HepG2 (cell line): ENCODE results near the gene LCLAT1. TPM values are rescaled to one million over a fixed set of nuclear protein-coding genes. Genes with fewer than 3 reads are reported as not detected.
A peak's percentile ranks its signal among the peaks of the same experiment; 100 is the strongest.

Experiments used
- ATAC-seq: fragments of 200-7000 bp; cut with Tn5 transposase; 3 replicates; pipeline ENCODE4 v1.9.1; 2020; ENCODE audit warnings: mild to moderate bottlenecking, moderate library complexity
- BruUV-seq: library from RNA; stranded (reverse); fragments of 400-500 nt; replicated peaks from 2 replicates; lab custom pipeline; 2021; lab: Mats Ljungman, UMichigan
- CTCF ChIA-PET: fragments of 300-600 bp; formaldehyde crosslinking; extraction: SDS; loops from one replicate; lab custom pipeline; 2021; ENCODE audit warnings: low total read pairs, inconsistent platforms, low intra/inter-chr PET ratio; lab: Yijun Ruan, JAX
- POLR2A ChIA-PET: fragments of 350-600 bp; sonication (Branson Sonifier 250); formaldehyde crosslinking; loops from one replicate; lab custom pipeline; 2020; ENCODE audit warnings: antibody characterized with exemption, inconsistent platforms; lab: Yijun Ruan, JAX
- DNase-seq: peaks from one replicate; pipeline ENCODE4 v3.0.0-alpha.2; 2015; ENCODE audit warnings: low spot score
- FAIRE-seq: peaks from 3 replicates; lab custom pipeline; 2011; peaks lifted over from hg19 to GRCh38; lab: Jason Lieb, UNC
- H2AFZ ChIP-seq: one replicate; pipeline ENCODE4 v1.6.1; 2011; ENCODE audit warnings: low read length, inconsistent platforms
- H3K27ac ChIP-seq: fragments of 300-600 bp; 3 replicates; pipeline ENCODE4 v1.8.0; 2011; ENCODE audit warnings: mixed run types, mild to moderate bottlenecking, mixed read lengths, low read length, inconsistent platforms; ENCODE audit not compliant: insufficient read depth; ENCODE audit errors: extremely low read length
- H3K27me3 ChIP-seq, 2 experiments: fragments of 200-600 bp in 1 of 2; 2 replicates in 1 of 2; 3 replicates in 1 of 2; pipeline versions ENCODE4 v1.6.0 to v1.8.0; 2011; ENCODE audit warnings: low read length in 2 of 2, mild to moderate bottlenecking in 2 of 2, moderate library complexity in 2 of 2, inconsistent platforms in 1 of 2; ENCODE audit not compliant: insufficient read depth in 2 of 2, control insufficient read depth in 1 of 2
- H3K36me3 ChIP-seq, 2 experiments: fragments of 200-600 bp in 1 of 2; replicated peaks in 1 of 2; 2 replicates in 1 of 2; 3 replicates in 1 of 2; pipeline versions ENCODE4 v1.5.1 to v1.8.0; 2011; ENCODE audit warnings: low read length in 2 of 2, inconsistent platforms in 1 of 2; ENCODE audit not compliant: insufficient read depth in 2 of 2, control insufficient read depth in 1 of 2
- H3K4me1 ChIP-seq: 2 replicates; pipeline ENCODE4 v1.5.1; 2012; ENCODE audit warnings: low read length, inconsistent platforms; ENCODE audit not compliant: insufficient read depth
- H3K4me2 ChIP-seq: 2 replicates; pipeline ENCODE4 v1.6.0; 2011; ENCODE audit warnings: low read depth, low read length, inconsistent platforms
- H3K4me3 ChIP-seq, 3 experiments: fragments of 200-600 bp in 1 of 3; sonication (generic), shearing (Covaris generic) in 1 of 3; replicated peaks in 1 of 3; 2 replicates each; pipeline ENCODE4 v1.5.1; 2011 to 2016; ENCODE audit warnings: low read length in 3 of 3, inconsistent platforms in 2 of 3, low read depth in 2 of 3, mild to moderate bottlenecking in 2 of 3, control low read depth in 1 of 3, mixed read lengths in 1 of 3; ENCODE audit not compliant: insufficient read depth in 1 of 3
- H3K79me2 ChIP-seq: one replicate; pipeline ENCODE4 v1.6.1; 2011; ENCODE audit warnings: low read length, inconsistent platforms; ENCODE audit not compliant: insufficient read depth
- H3K9ac ChIP-seq: 2 replicates; pipeline ENCODE4 v1.6.0; 2011; ENCODE audit warnings: mild to moderate bottlenecking, low read depth, low read length, inconsistent platforms; ENCODE audit not compliant: insufficient read depth
- H3K9me3 ChIP-seq: 2 replicates; pipeline ENCODE4 v1.5.1; 2012; ENCODE audit warnings: mild to moderate bottlenecking, low read length
- H4K20me1 ChIP-seq: 2 replicates; pipeline ENCODE4 v1.6.0; 2011; ENCODE audit warnings: inconsistent platforms, mild to moderate bottlenecking, low read length, moderate library complexity; ENCODE audit not compliant: insufficient read depth
- CENPT ChIP-seq: sonication (generic); formaldehyde crosslinking; IDR thresholded peaks from 2 replicates; pipeline ENCODE4 v1.8.0; 2022; ENCODE audit warnings: low read depth, mild to moderate bottlenecking, moderate library complexity, missing genetic modification reagents
- EZH2 ChIP-seq: conservative IDR thresholded peaks from 2 replicates; pipeline ENCODE4 v1.6.1; 2012; ENCODE audit warnings: mild to moderate bottlenecking, low read depth, low read length, moderate library complexity
- HOXA9 ChIP-seq: sonication (generic); formaldehyde crosslinking; IDR thresholded peaks from 2 replicates; pipeline ENCODE4 v1.8.1; 2022; ENCODE audit warnings: missing genetic modification reagents, mild to moderate bottlenecking, moderate library complexity, borderline replicate concordance
- KDM4B ChIP-seq: sonication (generic); formaldehyde crosslinking; IDR thresholded peaks from 2 replicates; pipeline ENCODE4 v1.4.0; 2020; ENCODE audit warnings: missing genetic modification reagents
- KLF16 ChIP-seq, 2 experiments: sonication (generic) in 1 of 2; formaldehyde crosslinking in 1 of 2; IDR thresholded peaks; 2 replicates each; pipeline versions ENCODE4 v1.6.1 to v1.8.0; 2016 to 2023; ENCODE audit warnings: missing genetic modification reagents in 2 of 2, missing compliant biosample characterization in 1 of 2
- MED13 ChIP-seq: sonication (generic); formaldehyde crosslinking; IDR thresholded peaks from 2 replicates; pipeline ENCODE4 v1.5.0; 2020; ENCODE audit warnings: missing genetic modification reagents
- POLR2A ChIP-seq, 2 experiments: IDR thresholded peaks; 2 replicates each; pipeline ENCODE4 v1.6.1; 2011; ENCODE audit warnings: low read depth in 2 of 2, low read length in 2 of 2, mild to moderate bottlenecking in 1 of 2, moderate library complexity in 1 of 2; ENCODE audit not compliant: insufficient read depth in 1 of 2
- POLR2AphosphoS5 ChIP-seq: IDR thresholded peaks from 2 replicates; pipeline ENCODE4 v1.6.1; 2012; ENCODE audit warnings: low read depth, low read length
- RXRA ChIP-seq: sonication (generic); formaldehyde crosslinking; IDR thresholded peaks from 2 replicates; pipeline ENCODE4 v1.5.1; 2020; ENCODE audit warnings: missing genetic modification reagents
- SMAD9 ChIP-seq: sonication (generic); formaldehyde crosslinking; IDR thresholded peaks from 2 replicates; pipeline ENCODE4 v1.5.1; 2020; ENCODE audit warnings: mild to moderate bottlenecking, missing genetic modification reagents
- TAF1 ChIP-seq: sonication (generic); formaldehyde crosslinking; IDR thresholded peaks from 2 replicates; pipeline ENCODE4 v1.4.0; 2020; ENCODE audit warnings: missing genetic modification reagents
- TEAD2 ChIP-seq: sonication (generic); formaldehyde crosslinking; IDR thresholded peaks from 2 replicates; pipeline ENCODE4 v1.9.0; 2021; ENCODE audit warnings: missing genetic modification reagents
- ZNF225 ChIP-seq: sonication (generic); formaldehyde crosslinking; IDR thresholded peaks from 2 replicates; pipeline ENCODE4 v1.4.0; 2020; ENCODE audit warnings: mild to moderate bottlenecking, missing genetic modification reagents
- ZNF326 ChIP-seq: sonication (generic); formaldehyde crosslinking; IDR thresholded peaks from 2 replicates; pipeline ENCODE4 v1.4.0; 2020; ENCODE audit warnings: missing genetic modification reagents, borderline replicate concordance
- ZNF333 ChIP-seq: sonication (generic); formaldehyde crosslinking; IDR thresholded peaks from 2 replicates; pipeline ENCODE4 v1.4.0; 2020; ENCODE audit warnings: mild to moderate bottlenecking, missing genetic modification reagents, borderline replicate concordance
- ZNF558 ChIP-seq: sonication (generic); formaldehyde crosslinking; IDR thresholded peaks from 2 replicates; pipeline ENCODE4 v1.9.0; 2022; ENCODE audit warnings: mild to moderate bottlenecking, missing genetic modification reagents, borderline replicate concordance
- ZNF572 ChIP-seq: sonication (generic); formaldehyde crosslinking; IDR thresholded peaks from 2 replicates; pipeline ENCODE4 v1.5.1; 2020; ENCODE audit warnings: mild to moderate bottlenecking, missing genetic modification reagents
- ZNF747 ChIP-seq: sonication (generic); formaldehyde crosslinking; IDR thresholded peaks from 2 replicates; pipeline ENCODE4 v1.8.1; 2023; ENCODE audit warnings: missing genetic modification reagents, mild to moderate bottlenecking, borderline replicate concordance
- ZNF775 ChIP-seq: sonication (generic); formaldehyde crosslinking; IDR thresholded peaks from 2 replicates; pipeline ENCODE4 v1.4.0; 2020; ENCODE audit warnings: missing genetic modification reagents, mild to moderate bottlenecking, moderate library complexity, borderline replicate concordance
- WGBS: methylation state at CpG from one replicate; pipeline ENCODE4 v1.1.6; 2017; ENCODE audit warnings: low lambda C conversion rate; 5-methylcytosine and 5-hydroxymethylcytosine counted together
- in situ Hi-C: cut with HindIII; loops from 2 replicates; pipeline ENCODE4 v1.10.0; 2017; ENCODE audit warnings: low pct_unique_long_range_greater_than_20kb; ENCODE audit not compliant: extremely low pct_ligation_motif_present
- intact Hi-C: fragments of 100-400 bp; cut with micrococcal nuclease; formaldehyde crosslinking; loops from one replicate; pipeline ENCODE4 v1.10.0; 2022; ENCODE audit not compliant: unreplicated experiment
- polyA plus RNA-seq, 8 experiments: library from polyadenylated mRNA; depleted of rRNA in 3 of 8; stranded (reverse) in 7 of 8; unstranded in 1 of 8; fragments of >200 nt; fragmentation: Illumina TruSeq in 4 of 8; extraction: Trizol in 4 of 8; gene quantifications; 2 replicates each; pipeline versions ENCODE4 v1.2.1 to v1.2.3, GENCODE V29; 2011 to 2016; ENCODE audit warnings: low read depth in 4 of 8, missing spikeins in 1 of 8, mixed read lengths in 1 of 8; ENCODE audit not compliant: insufficient read depth in 1 of 8
- total RNA-seq, 5 experiments: library from RNA; depleted of rRNA; stranded (reverse); fragments of >200 nt; fragmentation: Illumina TruSeq; extraction: Trizol; gene quantifications; 2 replicates each; pipeline ENCODE4 v1.2.3, GENCODE V29; 2016; ENCODE audit warnings: low read depth in 1 of 5
- TF ChIP-seq, protein P1 (sequence below): sonication (generic); IDR thresholded peaks from 2 replicates; pipeline ENCODE4 v1.6.1; 2016; ENCODE audit warnings: low read depth, borderline replicate concordance

The LCLAT1 gene
- total and polyA plus RNA-seq, 2 of the 13 experiments (the other 11 are each of a cell fraction or from before 2014, with no cell fraction given) = 18.0 to 28.0 TPM

DNA sequence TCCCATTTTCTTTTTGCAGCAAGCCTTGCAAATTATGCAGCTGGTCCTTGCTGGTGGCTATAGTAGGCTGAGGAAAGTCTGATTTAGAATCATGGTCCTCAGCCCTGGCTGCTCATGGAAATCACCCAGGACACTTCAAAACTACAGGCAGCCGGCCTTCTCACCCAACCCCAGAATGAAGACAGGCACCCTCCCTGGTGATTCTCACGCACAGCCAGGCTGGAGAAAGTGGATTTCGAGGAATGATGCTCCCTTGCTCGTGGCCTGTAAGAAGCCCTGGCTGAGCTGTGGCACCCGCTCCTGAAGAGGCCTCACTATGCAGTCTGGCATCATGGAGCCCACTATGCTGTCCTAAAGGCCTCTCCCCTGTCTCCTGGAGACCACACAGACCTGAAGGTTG is 202.8 kb downstream of the LCLAT1 start:
- Histone ChIP-seq H3K4me3 (no peak overlapping the region), H3K9ac (no peak overlapping the region), H3K4me1 (no peaks in the 10 kb centered on the region), H3K27me3 (peaks cover 0 to 8% of the 10 kb centered on the region in 2 experiments; a peak in 4 of 5 replicates), H3K79me2 (no peaks in the 10 kb centered on the region), H3K36me3 (no peaks in the 10 kb centered on the region), H4K20me1 (no peaks in the 10 kb centered on the region), H2AFZ (no peak overlapping the region), H3K4me2 (no peak overlapping the region), H3K27ac (no peak overlapping the region), H3K9me3 (no peaks in the 10 kb centered on the region)
- BruUV-seq = no TSS peak
- CTCF ChIA-PET = no interaction called here
- TF ChIP-seq ZNF775 (CRISPR knock-in tag) = no peak
- TF ChIP-seq HOXA9 (CRISPR knock-in tag) = no peak
- no peak for TF ChIP-seq TAF1 (CRISPR knock-in tag)
- TF ChIP-seq RXRA (CRISPR knock-in tag) = no peak
- TF ChIP-seq ZNF572 (CRISPR knock-in tag) = no peak
- TF ChIP-seq ZNF326 (CRISPR knock-in tag) = no peak
- TF ChIP-seq ZNF225 (CRISPR knock-in tag) = no peak
- TF ChIP-seq, protein P1, sequence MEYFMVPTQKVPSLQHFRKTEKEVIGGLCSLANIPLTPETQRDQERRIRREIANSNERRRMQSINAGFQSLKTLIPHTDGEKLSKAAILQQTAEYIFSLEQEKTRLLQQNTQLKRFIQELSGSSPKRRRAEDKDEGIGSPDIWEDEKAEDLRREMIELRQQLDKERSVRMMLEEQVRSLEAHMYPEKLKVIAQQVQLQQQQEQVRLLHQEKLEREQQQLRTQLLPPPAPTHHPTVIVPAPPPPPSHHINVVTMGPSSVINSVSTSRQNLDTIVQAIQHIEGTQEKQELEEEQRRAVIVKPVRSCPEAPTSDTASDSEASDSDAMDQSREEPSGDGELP = no peak
- TF ChIP-seq ZNF333 = no peak
- no peak for TF ChIP-seq EZH2
- TF ChIP-seq ZNF747 (CRISPR knock-in tag) = no peak
- no peak for TF ChIP-seq KDM4B
- no peak for TF ChIP-seq MED13
- no peak for TF ChIP-seq ZNF558 (CRISPR knock-in tag)
- TF ChIP-seq TEAD2 (CRISPR knock-in tag) = no peak
- no peak for TF ChIP-seq SMAD9
- no peak for TF ChIP-seq POLR2A (IDR thresholded peaks at IDR 0.05; ENCODE audit: insufficient read depth in 1 of 2, low read depth in 2 of 2, low read length in 2 of 2)
- no peak for TF ChIP-seq POLR2AphosphoS5
- TF ChIP-seq CENPT = no peak
- no peak for TF ChIP-seq KLF16 (CRISPR knock-in tag; IDR thresholded peaks at IDR 0.05)
- POLR2A ChIA-PET = no interaction called here
- ATAC-seq = peak; percentile 14; the same call in 1 of the 3 replicates
- 33% methylated on average over 4 of the region's 5 CpGs for WGBS
- intact Hi-C loops = loop anchor here (1.0 kb wide), 1 partner anchor 13 kb away; no protein-coding TSS in a partner anchor
- in situ Hi-C loops = no loop called here
- DNase-seq = no peak
- FAIRE-seq = no peak
